ENCODE results near the gene C3orf18.

GRCh38 chr3:50574444-50574831 is 6.9 kb upstream of the C3orf18 start:
- TF ChIP-seq CTCF (IDR thresholded peaks at IDR 0.05) (no peak), EZH2 (IDR thresholded peaks at IDR 0.05) (no peak), EZH2phosphoT487 (IDR thresholded peaks at IDR 0.05) (no peak)

Measured in neural progenitor cell (in vitro differentiated cells).